Stimulated activated CD4-positive, alpha-beta T cell treated with anti-CD3 and anti-CD28 coated beads, Interleukin-1b, Interleukin-23, amount 100 ng/mL, for 1 hour (primary cell): ENCODE data around the gene ZSWIM3.

Experiments
- DNase-seq, 2 donors: peaks; one replicate each; pipeline ENCODE4 v3.0.0-alpha.2; 2020; ENCODE audit warnings: low read depth in 2 of 2

ZSWIM3 gene

DNA sequence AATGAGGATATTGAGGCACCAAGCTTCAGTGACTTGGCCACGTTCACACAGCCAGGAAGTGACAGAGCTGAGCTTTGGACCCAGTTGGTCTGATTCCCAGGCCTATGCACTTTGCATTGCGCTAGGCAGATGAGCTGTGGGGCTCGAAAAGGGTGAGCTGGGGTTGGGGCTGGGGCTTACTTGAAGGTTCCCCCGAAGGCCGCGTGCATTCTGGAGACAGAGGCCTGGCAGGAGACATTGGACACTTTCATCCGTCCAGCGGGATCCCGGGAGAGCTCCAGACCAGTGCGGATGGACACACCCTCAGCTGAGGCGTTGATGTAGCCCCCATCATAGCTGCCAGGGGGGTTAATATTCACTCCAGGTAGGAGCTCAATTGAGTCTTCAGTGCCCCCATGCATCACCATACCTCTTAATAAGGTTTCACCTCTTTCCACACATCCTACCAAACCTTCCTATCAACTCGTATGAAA is 52.0 kb downstream of the ZSWIM3 start:
- DNase-seq = no peak

DNA sequence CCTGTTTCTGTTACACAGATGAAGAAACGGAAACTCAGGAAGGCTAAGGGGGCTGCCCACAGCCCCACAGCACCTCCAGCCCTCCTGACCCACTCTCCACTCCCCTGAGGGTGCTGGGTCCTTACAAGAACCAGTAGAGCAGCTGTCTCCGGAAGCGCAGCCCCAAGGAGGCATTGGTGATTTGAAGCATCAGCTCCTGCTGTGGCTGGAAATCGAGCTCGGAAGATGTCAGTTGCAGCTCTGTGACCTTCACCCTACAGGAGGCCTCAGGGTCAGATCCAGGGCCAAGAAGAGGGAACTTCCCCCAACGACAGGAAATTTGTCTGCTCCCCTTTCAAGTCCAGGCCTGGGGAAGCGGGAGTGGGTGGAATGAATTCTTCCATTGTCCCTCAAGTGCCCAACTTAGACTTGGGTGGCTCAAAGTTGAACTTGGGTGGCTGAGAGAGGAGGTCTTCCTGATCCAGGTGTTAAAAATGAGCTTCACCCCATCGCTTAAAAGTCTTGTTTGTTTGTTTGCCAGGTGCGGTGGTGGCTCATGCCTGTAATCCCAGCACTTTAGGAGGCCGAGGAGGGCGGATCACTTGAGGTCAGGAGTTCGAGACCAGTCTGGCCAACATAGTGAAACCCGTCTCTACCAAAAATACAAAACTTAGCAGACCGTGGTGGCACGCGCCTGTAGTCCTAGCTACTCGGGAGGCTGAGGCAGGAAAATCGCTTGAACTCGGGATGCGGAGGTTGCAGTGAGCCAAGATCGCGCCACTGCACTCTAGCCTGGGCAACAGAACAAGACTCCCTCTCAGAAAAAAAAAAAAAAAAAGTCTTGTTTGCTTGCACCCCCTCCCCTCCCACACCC is 52.6 kb downstream of the ZSWIM3 start:
- DNase-seq = no peak

DNA sequence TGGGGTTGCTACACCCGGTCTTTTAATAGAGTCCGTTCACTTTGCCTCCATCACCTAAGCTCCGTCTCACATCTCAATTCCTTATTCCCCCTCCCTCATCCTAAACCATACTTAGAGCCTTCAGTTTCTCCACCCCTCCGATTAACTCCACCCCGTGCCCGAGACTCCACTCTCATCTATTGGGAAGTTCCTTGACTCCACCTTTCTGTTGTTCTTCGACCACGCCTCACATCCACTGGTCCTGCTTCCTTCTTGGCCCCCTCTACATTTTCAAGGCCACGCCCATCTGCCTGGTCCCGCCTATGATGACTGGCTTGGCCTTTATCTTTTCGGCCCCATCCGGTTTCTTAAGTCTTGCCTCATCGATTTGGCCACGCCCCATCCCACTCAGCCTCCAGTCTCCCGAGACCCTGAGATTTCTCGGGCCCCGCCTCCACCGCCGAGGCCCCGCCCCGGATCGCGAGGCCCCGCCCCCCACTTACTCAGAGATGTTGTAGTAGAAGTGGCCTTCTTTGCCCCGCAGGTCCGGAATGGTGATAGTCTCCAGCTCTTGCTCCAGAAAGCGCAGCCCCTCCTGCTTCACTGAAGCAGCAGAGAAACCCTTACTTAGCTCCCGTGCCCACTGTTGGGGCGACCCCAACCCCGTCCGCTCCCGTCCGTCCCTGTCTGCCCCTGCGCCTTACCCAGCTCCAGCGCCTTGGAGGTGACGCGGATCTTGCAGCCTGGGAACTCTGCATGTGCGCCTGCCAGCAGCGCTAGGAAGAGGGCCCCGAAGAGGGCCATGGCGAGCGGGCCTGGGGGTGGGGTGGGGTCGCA is 53.5 kb downstream of the ZSWIM3 start:
- DNase-seq = peak; percentile 66 to 94

GRCh38 chr20:45911486-45912343 is 54.3 kb downstream of the ZSWIM3 start, which contains the start of gene PLTP:
Gene PLTP (minus strand): TSS chr20:45912155. CDS start chr20:45911452, 703 bp downstream.
- DNase-seq = no peak

DNA sequence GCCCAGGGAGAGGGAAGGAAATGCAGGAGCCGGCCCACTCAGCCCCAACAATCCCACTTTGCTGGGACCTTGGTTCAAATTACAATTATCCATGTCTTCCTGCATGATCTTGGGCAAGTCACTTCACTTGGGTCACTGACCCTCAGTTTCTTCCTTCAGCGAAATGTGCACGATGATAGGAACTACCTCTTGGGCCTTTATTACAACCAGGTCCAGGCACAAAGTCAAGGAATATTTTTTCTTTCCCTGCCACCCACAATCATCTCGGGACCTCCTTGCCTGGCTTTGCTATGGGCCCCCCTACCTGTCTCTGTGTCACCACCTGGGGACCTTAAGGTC is 54.9 kb downstream of the ZSWIM3 start:
- no peak for DNase-seq

GRCh38 chr20:45913116-45913515 is 55.7 kb downstream of the ZSWIM3 start:
- DNase-seq = no peak

DNA sequence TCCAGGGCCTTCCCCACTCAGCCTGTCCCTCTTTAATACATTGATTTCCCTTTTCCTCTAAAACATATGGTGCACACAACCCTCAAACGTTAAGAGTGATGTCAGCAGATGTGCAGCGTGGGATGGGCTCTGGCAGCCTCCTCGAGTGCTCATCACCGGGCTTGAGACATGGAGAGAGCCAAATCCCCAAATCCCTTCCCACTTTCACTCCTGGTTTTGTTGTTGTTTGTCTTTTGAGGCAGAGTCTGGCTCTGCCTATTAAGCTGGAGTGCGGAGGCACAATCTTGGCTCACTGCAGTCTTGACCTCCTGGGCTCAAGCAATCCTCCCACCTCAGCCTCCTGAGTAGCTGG is 60.4 kb downstream of the ZSWIM3 start:
- DNase-seq = no peak

DNA sequence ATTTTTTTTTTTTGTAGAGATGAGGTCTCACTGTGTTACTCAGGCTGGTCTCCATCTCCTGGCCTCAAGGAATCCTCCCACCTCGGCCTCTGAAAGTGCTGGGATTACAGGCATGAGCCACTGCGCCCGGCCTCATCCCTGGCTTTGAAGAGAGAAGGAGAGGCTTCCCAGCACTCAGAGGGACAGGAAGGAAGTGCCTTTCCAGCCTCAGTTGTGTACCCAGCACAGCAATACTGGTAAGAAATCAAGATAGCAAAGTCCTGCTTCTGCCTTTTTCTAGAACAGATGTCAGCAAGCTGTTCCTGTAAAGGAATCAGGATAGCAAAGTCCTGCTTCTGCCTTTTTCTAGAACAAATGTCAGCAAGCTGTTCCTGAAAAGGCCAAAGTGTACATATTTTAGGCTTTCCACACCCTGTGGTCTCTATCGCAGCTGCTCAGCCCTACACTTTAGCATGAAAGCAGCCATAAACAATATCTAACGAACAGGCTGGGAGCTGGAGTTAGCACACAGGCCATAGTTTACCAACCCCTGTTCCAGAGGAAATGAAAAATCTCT is 60.8 kb downstream of the ZSWIM3 start:
- no peak for DNase-seq

DNA sequence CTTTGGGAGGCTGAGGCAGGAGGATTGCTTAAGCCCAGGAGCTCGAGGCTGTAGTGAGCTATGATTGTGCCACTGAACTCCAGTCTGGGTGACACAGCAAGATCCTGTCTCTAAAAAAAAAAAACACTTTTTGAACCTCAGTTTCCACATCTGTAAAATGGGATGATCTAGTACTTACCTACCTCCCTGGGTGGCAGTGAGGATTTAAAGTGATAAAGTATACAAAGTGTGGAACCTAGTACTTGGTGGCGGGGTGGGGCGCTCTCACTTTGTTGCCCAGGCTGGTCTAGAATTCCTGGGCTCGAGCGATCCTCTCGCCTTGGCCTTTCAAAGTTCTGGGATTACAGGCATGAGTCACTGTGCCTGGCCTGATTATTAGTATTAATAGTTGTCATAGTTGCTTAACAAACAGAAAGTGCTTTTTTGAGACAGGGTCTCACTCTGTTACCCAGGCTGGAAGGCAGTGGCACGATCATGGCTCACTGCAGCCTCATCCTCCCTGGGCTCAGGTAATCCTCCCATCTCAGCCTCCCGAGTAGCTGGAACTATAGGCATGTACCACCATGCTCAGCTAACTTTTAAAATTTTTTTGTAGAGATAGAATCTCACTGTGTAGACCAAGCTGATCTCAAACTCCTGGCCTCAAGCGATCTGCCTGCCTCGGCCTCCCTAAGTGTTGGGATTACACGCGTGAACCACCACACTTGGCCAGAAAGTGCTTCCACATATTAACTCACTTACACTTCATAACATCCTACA is 61.5 kb downstream of the ZSWIM3 start:
- DNase-seq = no peak

DNA sequence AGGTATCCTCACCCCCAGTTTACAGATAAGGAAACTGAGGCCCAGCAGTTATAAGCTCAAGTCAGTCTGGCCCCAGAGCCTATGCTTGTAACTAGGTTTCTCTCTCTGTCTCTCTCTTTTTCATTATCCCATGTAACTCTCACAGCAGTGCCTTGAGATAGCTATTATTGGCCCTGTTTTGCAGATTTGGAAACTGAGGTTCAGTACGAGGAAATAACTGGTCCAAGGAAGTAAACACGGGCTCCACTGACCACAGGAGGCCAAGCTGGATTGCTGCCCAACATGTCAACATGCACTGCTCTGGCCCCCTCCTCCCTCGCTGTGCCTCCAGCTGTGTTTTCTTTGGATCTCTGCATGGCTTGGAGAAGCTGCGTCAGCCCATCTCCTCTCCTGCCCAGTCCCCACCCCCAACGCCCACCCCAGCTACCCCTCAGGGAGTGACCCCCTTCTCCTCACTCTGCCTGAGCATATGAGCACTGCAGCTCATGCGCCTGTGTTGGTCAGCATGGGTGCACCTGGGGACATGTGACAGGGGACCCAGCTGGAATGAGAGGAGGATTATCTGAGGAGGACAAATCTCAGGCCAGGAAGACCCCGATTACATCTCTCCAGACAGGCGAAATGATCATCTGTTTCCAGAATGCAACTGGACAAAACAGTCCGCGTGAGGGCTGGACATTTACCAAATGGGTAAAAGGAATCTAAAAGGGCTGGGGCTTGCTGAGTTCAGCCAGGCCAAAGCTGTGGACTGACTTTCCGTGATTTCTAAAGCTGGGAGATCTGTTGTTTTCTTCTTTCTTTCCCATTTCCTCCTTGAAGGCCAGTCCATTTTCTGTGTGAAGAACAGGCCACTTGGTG is 62.4 kb downstream of the ZSWIM3 start:
- DNase-seq = no peak

GRCh38 chr20:45920462-45921336 is 63.3 kb downstream of the ZSWIM3 start:
- DNase-seq = no peak

DNA sequence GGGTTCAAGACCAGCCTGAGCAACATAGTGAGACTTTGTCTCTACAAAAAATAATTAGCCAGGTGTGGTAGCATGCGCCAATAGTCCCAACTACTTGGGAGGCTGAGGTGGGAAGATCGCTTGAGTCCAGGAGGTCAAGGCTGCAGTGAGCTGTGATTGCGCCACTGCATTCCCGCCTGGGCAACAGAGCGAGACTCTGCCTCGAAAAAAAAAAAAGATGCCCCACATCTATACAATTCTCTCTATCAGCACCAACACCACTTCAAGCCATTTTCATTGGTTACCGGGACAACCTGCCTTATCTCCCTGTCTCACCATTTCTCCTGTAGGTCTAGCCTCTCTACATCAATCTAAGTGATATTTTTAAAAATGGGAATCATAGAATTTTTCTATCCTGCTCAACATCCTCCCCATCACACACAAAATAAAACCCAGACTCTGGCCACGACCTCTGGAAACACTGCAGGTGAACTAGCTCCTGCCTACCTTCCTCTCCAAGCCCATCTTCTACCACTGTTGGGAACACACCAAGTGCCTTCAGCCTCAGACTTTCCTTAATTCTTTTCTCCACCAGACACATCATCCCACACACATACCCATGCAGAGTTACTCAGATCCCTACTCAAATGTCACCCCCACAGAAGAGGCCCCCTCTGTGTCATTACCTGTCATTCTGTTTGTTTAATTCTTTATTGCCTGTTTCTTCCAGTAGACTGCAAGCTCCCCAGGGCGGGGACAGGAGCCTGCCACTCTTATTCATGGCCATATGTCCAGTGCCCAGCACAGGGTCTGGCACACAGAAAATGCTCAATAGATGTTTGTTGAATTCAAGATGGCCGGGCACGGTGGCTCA is 64.1 kb downstream of the ZSWIM3 start:
- no peak for DNase-seq

DNA sequence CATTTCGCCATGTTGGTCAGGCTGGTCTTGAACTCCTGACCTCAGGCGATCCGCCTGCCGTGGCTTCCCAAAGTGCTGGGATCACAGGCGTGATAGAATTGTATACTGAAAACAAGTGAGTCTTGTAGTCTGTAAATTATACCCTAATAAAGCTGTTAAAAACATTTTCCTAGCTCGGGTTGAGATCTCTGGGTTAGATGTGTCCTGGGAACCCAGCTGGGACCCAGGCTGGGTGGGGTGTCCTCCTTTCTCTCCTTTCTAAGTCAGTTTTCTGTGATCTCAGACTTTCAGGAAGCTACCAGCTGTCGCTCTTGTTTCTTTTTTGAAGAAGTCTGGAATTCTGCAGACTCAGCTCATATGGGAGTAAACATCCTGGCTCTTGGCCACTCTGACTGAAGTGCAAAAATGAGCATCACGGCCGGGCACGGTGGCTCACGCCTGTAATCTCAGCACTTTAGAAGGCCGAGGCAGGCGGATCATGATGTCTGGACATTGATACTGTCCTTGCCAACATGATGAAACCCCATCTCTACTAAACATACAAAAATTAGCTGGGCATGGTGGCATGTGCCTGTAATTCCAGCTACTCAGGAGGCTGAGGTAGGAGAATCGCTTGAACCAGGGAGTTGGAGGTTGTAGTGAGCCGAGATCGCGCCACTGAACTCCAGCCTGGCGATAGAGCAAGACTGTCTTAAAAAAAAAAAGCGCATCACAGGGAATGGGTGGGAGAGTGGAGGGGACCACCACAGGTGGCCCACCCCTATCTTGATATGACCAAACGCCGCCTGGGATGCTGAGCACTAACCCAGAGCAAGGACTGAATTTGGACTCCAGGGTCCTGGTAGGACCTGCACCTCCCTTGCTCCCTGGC is 67.2 kb downstream of the ZSWIM3 start:
- DNase-seq = no peak

GRCh38 chr20:45925821-45926506 is 68.5 kb downstream of the ZSWIM3 start:
- no peak for DNase-seq

GRCh38 chr20:45926731-45927070 is 69.3 kb downstream of the ZSWIM3 start:
- DNase-seq = no peak

GRCh38 chr20:45927071-45927878 is 69.9 kb downstream of the ZSWIM3 start:
- DNase-seq = no peak
